GM19351 (cell line): Measurements from ENCODE around the gene MAP3K12.
A peak's percentile ranks its signal among the peaks of the same experiment; 100 is the strongest.
"Not testable (repeated sequence)": the region's sequence is repeated elsewhere in the genome, so short reads cannot be mapped to it uniquely, and the experiment has no call there.

Experiments
- ATAC-seq: cut with Tn5 transposase; IDR thresholded peaks from one replicate; pipeline ENCODE4 v1.9.1; 2021; ENCODE audit warnings: mild to moderate bottlenecking, moderate library complexity; ENCODE audit not compliant: unreplicated experiment

MAP3K12 gene

DNA sequence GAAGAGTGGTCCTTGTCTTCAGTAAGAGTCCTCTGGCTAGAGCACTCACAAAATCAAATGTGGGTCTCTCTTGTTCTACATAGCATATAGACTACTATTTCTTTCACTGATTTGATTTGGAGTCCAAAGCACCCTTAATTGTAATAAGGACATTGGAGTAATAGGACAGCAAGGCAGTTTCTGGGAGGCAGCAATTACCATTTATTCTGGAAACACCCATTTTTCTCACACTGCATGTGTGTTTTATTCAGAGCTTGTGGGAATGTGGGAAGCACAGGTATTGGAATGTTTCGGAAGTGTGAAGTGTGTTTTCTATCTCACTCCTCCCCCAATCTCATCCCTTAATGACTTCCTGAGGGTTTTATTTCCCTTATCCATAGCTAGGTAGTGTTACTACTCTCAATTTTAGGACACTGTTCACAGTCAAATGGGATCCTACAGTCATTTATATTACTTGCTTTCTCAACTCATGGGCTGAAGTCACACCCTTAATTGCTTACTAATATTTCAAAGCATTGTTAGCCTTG, 27.1 kb downstream of the MAP3K12 start:
- no peak for ATAC-seq

DNA sequence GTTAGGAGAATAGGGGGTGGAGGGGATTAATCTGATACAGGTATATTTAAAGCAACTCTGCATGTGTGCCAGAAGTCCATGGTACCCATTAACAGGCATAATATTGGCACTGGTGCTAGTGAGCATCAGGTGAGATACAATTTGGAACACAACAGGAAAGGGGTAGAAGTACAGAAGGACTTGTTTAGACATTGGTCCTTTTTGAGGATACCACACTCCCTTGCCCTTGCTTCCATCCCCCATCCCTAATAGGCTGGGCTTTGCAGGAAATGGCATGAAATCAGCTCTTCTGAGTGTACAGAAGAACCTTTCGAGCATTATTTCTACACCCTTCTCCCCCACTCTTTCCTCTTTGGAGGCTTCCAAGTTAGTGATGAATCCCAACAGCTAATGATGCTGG, 31.0 kb downstream of the MAP3K12 start:
- no peak for ATAC-seq

DNA sequence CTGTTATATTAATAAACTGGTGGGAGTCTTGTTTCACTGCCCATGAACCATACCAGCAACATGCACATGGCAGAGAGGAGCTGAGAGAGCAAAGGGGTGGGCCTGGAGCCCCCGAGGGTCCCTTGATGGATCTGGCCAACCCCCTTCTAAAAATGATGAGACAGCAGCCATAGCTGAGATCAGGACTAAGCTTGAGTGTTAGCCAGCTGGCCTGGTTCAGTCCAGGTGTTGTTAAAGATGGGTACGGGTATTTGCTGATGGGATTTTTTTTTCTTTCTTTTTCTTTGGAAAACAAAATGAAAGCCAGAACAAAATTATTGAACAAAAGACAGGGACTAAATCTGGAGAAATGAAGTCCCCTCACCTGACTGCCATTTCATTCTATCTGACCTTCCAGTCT, 31.4 kb downstream of the MAP3K12 start:
- ATAC-seq = no peak

DNA sequence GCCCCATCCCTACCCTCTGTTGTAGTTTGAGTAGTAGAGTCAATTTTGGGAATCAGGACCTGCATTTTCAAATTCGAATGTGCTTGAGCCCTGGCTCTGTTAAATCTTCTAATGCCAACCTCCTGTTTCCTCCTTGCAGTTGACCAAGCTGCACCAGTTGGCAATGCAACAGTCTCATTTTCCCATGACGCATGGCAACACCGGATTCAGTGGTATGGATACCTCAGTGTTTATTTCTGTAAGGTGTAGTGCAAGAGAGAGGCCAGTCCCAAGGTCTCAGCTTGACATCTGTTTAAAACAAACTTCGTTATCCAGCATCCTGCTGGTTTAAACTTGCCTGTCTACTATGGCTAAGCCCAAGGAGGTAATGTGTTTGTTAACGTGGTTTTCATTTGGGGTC, 32.2 kb downstream of the MAP3K12 start:
- no peak for ATAC-seq

DNA sequence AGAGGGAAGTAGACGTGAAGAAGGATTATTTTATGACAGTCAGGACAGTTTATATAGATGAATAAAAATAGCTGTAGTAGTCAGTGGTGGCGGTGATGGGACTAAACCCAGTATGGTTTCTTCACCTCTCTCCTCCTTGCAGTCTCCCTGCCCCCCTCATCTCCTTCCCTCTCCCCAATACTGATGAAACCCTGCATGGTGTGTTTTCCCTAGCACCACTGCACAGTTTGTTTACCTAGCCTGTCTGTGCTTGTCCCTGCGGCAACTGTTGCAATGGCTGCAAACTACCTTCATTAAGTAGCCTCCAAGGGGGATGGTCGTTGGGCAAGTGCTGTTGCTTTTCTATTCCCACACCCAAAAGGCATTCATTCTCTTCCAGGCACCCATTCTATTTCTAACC, 32.6 kb downstream of the MAP3K12 start:
- ATAC-seq = no peak

DNA sequence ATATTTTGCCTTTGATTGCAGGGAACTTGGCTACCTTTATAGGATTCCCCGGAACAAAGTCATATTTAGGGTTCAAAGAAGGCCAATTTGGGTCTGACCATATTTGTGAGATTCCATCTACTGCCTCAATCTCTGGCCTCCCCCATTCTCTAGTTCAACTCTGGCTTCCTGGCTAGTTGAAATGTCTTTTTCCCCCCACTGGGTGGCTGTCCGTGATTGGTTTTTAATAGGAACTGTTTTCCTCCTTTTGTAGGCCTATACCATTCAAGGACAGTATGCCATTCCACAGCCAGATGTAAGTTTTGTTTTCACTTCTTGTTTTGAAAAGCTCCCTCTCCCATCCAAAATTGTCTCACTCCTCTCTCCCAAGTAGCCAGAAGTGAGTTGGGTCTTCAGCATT, 33.6 kb downstream of the MAP3K12 start:
- ATAC-seq = no peak

DNA sequence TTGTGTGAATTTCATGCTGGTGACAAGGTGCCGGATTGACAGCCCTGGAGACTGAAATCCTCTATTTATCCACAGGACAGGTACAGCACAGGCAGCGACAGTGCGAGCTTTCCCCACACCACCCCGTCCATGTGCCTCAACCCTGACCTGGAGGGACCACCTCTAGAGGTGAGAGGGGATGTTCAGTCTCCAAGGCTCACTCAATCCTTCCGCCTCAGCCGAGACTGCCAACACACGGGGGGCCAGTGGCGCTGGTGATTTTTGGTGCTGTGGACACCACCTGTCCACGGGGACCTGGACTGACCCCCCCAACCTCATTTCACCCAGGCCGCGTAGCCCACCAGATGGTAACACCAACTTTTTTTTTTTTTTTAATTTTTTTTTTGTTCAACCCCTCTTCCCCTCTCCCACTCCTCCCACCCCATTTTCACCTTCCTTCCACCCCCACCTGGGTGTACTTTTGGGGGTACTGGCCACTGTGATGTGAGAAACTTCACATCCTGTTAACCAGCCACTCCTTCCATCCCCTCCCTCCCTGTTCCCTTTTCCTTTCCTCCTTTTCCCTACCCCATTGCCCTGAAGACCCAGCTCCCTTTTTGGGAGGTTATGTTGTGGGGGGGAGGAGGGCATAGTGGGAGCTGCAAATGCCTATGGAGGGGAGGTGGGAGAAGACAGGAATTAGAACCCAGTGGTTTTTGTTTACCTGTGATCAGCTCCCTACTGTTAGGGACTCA, 34.4 kb downstream of the MAP3K12 start:
- no peak for ATAC-seq

DNA sequence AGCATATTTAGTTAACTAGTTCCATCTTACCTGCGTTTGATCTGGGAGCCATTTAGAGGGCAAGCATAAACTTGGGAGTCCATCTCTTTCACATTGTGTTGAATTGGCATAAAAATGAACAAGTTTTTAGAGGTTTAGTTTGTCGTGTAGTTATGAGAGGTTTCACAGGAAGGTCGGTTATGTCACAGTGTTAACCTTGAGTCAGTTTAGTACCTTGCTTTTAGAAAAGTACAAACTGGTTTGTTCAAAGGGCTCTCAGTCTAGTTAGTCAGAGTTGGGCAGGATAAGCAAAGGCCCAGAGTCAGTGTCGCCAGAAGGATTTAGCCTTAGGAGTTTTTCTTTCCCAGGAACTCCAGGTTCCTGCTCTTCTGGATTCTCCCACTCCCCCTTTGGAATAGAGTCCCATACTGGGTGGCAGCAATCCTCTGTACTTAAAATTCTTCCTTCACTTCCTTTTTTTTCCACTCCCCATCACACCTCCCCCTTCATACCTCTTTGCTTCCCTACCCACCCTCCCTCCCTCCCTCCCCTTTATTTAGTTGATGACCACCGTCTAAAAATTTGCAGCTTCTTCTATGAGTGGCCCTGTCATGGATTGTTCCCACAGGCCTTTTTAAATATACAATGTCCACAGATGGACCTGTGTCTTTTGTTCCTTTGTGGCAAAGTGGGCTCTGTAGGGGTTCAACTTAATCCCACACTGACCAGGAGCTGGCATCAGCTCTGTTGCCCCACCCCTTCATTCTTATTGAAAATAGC, 35.3 kb downstream of the MAP3K12 start:
- ATAC-seq = no peak

DNA sequence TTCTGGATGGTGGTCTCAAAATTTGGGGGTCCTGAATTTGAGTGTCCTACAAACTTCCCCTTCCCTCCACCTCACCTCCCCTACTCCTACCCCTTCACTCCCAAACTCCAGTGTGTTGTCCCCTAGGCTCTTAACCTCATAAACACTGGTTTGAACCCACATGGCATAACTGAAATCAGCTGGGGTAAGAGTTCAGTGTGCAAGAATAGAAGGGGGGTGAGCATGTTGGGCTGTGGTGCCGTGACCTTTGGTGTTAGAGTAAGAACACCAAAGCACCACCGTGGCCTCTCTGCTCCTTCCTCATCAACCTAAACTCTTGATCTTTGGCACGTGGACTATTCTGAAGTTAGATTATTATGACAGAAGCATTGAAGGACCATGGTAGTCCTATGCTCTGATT, 36.3 kb downstream of the MAP3K12 start:
- no peak for ATAC-seq

DNA sequence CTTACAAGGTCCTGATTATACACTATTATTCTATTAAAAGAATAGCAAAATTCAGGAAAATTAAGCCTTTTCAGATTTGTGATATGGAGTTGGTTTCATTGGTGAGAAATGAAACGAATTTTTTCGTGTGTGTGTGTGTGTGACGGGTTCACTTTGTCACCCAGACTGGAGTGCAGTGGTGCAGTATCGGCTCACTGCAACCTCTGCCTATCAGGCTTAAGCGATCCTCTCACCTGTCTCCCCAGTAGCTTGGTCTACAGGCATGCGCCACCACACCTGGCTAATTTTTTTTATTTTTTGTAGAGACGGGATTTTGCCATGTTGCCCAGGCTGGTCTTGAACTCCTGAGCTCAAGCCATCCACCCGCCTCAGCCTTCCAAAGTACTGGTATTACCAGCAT, 37.7 kb downstream of the MAP3K12 start:
- no peak for ATAC-seq

DNA sequence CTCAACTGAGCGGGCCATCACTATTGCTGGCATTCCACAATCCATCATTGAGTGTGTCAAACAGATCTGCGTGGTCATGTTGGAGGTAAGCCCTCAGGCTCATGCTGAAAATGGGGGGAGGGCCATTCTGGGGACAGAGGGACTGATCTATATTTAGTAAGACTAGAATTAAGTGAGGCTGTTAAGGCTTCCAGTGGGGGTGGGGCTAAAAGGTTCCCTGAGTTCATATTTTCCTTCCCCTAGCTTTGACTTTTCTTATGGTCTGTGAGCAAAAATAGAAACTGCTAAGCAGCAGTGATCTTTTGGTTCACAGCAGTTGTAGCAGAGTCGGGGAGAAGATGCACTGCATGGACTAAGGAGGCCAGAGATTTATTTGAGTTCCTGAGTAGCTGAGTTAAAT, 38.2 kb downstream of the MAP3K12 start:
- no peak for ATAC-seq

DNA sequence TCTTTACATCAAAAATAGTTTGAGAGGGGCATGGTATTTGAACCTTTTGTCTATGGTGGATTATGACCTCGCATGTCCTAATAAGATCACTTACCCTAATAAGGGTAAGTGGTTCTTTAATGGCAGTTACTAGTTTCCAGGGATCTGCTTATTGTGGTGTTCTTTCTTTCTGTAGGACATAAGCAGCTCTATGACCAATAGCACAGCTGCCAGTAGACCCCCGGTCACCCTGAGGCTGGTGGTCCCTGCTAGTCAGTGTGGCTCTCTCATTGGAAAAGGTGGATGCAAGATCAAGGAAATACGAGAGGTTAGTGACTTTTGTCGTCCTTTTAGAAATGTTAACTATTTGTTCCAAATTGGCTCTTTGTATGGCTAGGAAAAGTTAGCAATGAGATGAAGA, 40.2 kb downstream of the MAP3K12 start:
- ATAC-seq = no peak

DNA sequence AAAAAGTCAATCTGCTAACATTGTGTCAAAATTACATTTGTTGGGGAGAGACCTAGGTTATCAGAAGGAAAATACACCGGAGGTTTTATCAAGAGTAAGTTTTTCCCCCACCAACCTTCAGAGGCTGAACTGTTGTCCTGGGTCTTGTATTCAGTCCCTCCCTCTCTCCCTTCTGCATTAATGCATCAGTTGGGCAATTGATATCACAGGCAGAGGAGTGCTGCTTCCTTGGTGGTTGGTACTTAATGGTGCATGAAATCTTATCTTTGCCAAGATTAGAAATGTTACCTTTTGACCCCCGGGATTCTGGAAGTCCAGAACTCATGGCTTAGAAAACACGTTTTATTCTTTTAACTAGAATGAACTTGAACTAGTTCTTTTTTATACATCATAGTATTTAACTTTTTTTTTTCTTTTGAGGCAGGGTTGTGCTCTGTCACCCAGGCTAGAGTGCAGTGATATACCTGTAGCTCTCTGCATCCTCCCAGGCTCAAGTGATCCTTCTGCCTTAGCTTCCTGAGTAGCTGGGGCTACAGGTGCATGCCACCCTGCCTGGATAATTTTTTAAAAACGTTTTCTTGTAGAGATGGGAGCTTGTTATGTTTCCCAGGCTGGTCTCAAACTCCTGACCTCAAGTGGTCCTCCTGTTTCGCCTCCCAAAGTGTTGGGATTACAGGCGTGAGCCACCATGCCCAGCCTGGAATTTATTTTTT, 42.4 kb downstream of the MAP3K12 start:
- ATAC-seq = no peak

DNA sequence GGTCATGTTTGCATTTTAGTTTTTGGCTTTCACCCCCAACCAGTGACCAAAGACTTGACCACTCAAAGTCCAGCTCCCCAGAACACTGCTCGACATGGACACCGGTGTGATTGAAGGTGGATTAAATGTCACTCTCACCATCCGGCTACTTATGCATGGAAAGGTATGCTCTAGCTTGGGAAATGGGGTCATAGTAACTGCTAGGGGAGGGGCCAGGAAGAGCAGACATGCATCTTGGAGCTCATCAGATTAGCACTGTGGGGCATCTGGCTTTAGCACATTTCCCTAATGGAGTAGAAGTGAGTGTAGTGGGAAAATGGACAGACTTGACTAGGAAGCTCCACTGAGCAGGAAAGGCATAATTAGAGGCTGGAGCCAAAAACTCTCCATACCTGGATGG, 44.6 kb downstream of the MAP3K12 start:
- ATAC-seq = no peak

DNA sequence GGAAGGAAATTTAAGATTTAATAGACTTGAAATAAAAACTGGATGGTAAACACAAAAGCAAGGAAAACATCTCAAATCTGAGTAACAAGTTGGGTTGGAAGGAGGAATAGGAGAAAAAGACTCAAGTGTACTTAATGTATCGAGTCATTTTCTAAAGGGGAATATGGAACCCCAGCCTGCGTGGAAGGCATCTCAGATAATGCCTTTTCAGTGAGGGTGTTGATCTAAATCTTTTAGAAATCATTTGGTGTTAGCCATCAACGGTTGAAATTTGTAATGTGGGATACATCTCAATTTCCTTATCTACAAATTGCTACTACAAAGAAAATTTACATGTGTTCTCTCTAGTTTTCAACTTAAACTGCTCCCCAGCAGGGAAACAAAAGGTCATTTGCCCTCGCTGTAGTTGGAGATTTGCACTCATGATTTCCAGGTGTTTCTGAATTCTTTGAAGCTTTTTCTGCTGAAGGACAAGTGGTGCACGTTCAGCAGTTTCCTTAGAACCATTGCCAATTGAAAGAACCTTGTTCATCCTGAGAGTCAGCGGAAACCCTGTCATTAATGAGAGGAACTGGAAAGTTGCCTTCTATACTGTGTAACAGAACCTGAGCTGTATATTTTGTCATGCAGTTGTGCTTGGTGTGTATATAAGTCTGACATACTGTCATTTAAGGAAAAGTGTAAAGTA, 45.2 kb downstream of the MAP3K12 start:
- no peak for ATAC-seq

DNA sequence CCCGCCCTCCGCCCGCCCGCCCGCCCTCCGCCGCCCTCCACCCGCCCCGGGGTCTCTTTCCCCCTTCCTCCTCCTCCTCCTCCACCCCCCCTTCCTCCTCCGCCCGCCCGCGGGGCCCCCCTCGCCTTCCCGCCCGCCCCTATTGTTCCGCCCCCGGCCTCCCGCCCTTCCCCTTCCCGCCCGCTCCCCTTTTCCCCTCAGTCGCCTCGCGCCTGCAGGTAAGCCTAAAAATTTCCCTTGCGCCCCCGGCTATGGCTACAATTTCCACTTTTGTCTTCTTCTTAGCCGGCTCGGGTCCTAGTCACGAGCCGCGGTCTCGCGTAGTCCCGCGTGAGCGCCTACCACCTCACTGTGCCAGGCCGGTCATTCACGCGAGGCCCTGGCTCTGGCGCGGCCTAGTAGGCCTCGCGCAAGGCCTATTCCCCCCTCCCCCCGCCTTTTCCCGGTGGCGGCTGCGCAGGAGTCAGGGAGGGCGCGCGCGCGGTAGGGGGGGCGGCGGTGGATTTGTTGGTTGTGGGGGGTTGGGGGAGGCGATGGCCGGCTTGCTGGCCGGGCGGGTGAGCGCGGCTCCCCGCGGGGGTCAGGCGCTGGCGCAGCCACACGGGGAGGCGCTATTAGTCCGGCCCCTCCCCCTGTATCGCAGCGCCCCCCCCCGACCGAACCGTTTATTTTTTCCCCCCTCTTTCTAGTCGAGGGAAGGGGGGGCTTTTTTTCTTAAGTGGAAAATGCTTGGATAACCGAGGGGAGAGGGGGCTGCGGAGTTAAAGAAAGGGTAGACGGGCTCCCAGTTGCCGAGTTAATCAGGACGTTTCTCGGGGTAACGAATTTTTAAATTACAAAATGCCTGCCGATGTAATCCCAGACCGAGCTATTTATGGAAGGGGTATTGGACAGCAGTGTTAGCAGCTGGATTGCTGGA, 46.8 kb downstream of the MAP3K12 start:
- ATAC-seq = peak; percentile 30

DNA sequence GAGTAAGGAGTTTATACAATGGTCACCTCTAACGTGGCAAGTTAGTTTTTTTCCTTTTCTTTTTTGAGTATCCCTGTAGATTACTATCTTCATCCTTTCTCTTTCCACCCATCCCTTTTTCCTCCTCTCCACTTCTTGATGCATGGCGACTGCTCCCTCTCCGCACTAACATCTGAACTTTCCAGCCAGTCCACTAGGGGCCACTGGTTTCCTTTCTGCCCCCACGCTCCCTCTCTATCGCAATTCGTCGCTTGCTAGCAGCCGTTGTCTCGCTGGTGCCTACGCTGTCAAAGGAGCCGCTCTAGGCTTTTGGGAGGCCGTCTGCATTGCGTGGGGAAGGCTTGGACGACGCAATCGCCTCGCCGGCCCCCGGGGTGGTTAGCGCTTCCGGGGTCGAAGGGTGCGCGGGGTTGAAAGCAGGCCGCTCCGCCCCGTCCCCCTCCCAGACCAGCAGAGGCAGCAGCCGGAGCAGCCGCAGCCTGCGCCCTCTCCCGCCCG, 47.5 kb downstream of the MAP3K12 start, which contains the start of gene PCBP2:
Gene PCBP2 (plus strand): TSS at position 442 of the 498 bp plus-strand sequence. CDS start 2,699 bp downstream, outside the sequence.
- peak; percentile 97 for ATAC-seq

DNA sequence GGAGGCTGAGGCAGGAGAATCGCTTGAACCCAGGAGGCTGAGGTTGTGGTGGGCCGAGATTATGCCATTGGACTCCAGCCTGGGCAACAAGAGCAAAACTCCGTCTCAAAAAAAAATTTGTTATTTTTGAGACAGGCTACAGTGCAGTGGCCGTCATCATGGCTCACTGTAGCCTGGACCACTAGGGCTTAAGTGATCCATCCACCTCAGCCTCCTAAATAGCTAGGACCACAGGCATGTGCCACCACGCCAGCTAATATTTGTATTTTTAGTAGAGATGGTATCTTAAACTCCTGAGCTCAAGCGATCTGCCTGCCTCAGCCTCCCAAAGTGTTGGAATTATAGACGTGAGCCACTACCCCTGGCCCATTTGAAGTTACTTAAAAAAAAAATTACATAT, 48.3 kb downstream of the MAP3K12 start:
- ATAC-seq = no peak

DNA sequence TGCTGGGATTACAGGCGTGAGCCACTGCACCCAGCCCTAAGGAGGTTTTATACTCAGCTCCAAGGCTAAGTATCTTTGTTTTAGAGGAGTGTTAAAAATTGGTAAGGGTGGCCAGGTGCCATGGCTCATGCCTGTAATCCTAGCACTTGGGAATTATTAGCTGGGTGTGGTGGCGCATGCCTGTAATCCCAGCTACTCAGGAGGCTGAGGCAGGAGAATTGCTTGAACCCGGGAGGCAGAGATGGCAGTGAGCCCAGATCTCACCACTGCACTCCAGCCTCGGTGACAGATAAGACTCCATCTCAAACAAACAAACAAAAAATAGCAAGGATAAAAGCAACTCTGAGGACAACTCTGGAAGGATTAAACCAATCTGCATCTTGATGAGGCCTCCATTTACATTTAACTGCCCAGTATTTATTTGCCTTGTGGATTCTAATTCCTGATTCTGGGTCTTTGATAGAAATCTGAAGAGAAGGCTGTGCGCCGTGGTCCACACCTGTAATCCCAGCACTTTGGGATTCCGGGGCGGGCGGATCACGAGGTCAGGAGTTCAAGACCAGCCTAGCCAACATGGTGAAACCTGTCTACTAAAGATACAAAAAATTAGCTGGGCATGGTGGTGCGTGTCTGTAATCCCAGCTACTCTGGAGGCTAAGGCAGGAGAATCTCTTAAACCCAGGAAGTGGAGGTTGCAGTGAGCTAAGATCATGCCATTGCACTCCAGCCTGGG, 54.5 kb downstream of the MAP3K12 start:
- ATAC-seq = not testable (repeated sequence)
